Upper lobe of left lung (tissue), 4 donors: ENCODE results near the gene HLA-A.

ENCODE experiments used
- CTCF ChIP-seq, 6 experiments: fragments of 450-650 bp in 4 of 6; fragments of 200-600 bp in 2 of 6; sonication (generic) in 2 of 6; IDR thresholded peaks; one replicate each; pipeline ENCODE4 v1.5.1; 2016 to 2019; ENCODE audit warnings: antibody characterized with exemption in 6 of 6
- POLR2AphosphoS5 ChIP-seq, 2 donors: sonication (generic); formaldehyde crosslinking; IDR thresholded peaks; one replicate each; pipeline ENCODE4 v1.5.1; 2017; ENCODE audit warnings: antibody characterized with exemption in 2 of 2

GRCh38 chr6:29965873-29966601, 23.7 kb downstream of the HLA-A start:
- TF ChIP-seq CTCF (IDR thresholded peaks at IDR 0.05) (no peak), POLR2AphosphoS5 (IDR thresholded peaks at IDR 0.05) (peak; percentile 35 to 57)
